ENCODE results near the gene BTBD1. TPM values are rescaled to one million over a fixed set of nuclear protein-coding genes. Genes with fewer than 3 reads are reported as not detected.
"Not testable (repeated sequence)": the region's sequence is repeated elsewhere in the genome, so short reads cannot be mapped to it uniquely, and the experiment has no call there.

BTBD1 gene
- total RNA-seq, 2 donors from 2014 or later, result 56.7 to 63.6 TPM

- Histone ChIP-seq H3K9ac (ENCODE audit: low read depth in 2 of 2, low read length in 2 of 2) (no peak overlapping the region), H3K36me3 (peaks cover 4% of the 10 kb centered on the region), H3K4me3 (no peak overlapping the region), H3K4me1 (peaks cover 5% of the 10 kb centered on the region), H3K9me3 (no peaks in the 10 kb centered on the region), H3K27ac (no peak overlapping the region), H3K27me3 (no peaks in the 10 kb centered on the region)
- no peak for TF ChIP-seq CTCF (IDR thresholded peaks at IDR 0.05)
- DNase-seq, result no peak
- intact Hi-C loops (cut with DNase I), result loop anchor here (5.0 to 10.0 kb wide), 3 partner anchors 55 to 478 kb away; partner anchors contain the start of genes BTBD1 and HDGFL3
Measured at GRCh38 chr15:83012636-83013035, 54.4 kb downstream of the BTBD1 start.

GRCh38 chr15:83012076-83012426, 55.0 kb downstream of the BTBD1 start:
- Histone ChIP-seq H3K36me3 (peaks cover 4% of the 10 kb centered on the region), H3K27ac (peak overlapping the region; percentile 71), H3K4me3 (peak overlapping the region; percentile 87), H3K27me3 (no peaks in the 10 kb centered on the region), H3K4me1 (peaks cover 5% of the 10 kb centered on the region), H3K9me3 (no peaks in the 10 kb centered on the region), H3K9ac (ENCODE audit: low read depth in 2 of 2, low read length in 2 of 2) (peak overlapping the region; percentile 81 to 89)
- intact Hi-C loops (cut with DNase I), result loop anchor here (5.0 to 10.0 kb wide), 3 partner anchors 55 to 477 kb away; partner anchors contain the start of genes BTBD1 and HDGFL3
- no peak for TF ChIP-seq CTCF (IDR thresholded peaks at IDR 0.05)
- DNase-seq, result no peak

GRCh38 chr15:83011271-83012075, 55.6 kb downstream of the BTBD1 start, which contains the start of gene C15orf40:
C15orf40 (minus strand) TSS chr15:83011639; CDS start chr15:83011607, 32 bp downstream.
- Histone ChIP-seq H3K9me3 (no peaks in the 10 kb centered on the region), H3K4me1 (peaks cover 5% of the 10 kb centered on the region), H3K4me3 (peak within 1 kb of the TSS; percentile 87), H3K27ac (peak within 1 kb of the TSS; percentile 71), H3K36me3 (peaks cover 4% of the 10 kb centered on the region), H3K27me3 (no peaks in the 10 kb centered on the region), H3K9ac (ENCODE audit: low read depth in 2 of 2, low read length in 2 of 2) (peak within 1 kb of the TSS; percentile 89 to 90)
- DNase-seq, result peak; percentile 90
- intact Hi-C loops (cut with DNase I), result loop anchor here (5.0 to 10.0 kb wide), 3 partner anchors 56 to 477 kb away; partner anchors contain the start of genes BTBD1 and HDGFL3
- TF ChIP-seq CTCF (IDR thresholded peaks at IDR 0.05), result no peak

GRCh38 chr15:83010709-83011270, 56.3 kb downstream of the BTBD1 start:
- Histone ChIP-seq H3K36me3 (peaks cover 4% of the 10 kb centered on the region), H3K27me3 (no peaks in the 10 kb centered on the region)
- intact Hi-C loops (cut with DNase I), result loop anchor here (5.0 to 10.0 kb wide), 3 partner anchors 57 to 476 kb away; partner anchors contain the start of genes BTBD1 and HDGFL3

GRCh38 chr15:83000672-83001031, 66.4 kb downstream of the BTBD1 start:
- H3K27me3 ChIP-seq; H3K36me3 ChIP-seq; H3K27ac ChIP-seq; H3K9me3 ChIP-seq; H3K4me3 ChIP-seq; H3K9ac ChIP-seq (ENCODE audit: low read depth in 2 of 2, low read length in 2 of 2); DNase-seq; H3K4me1 ChIP-seq: not testable (repeated sequence)
- intact Hi-C loops (cut with DNase I), result loop anchor here (2.0 kb wide), 1 partner anchor 152 kb away; no protein-coding TSS in a partner anchor

More at GRCh38 chr15:83010709-83011270, 56.3 kb downstream of the BTBD1 start:
- peak; percentile 82 for DNase-seq
- peak; percentile 78 for TF ChIP-seq CTCF (IDR thresholded peaks at IDR 0.05)
- Histone ChIP-seq H3K4me1 (peaks cover 5% of the 10 kb centered on the region), H3K9ac (ENCODE audit: low read depth in 2 of 2, low read length in 2 of 2) (peak overlapping the region; percentile 89 to 90), H3K4me3 (peak overlapping the region; percentile 87), H3K9me3 (no peaks in the 10 kb centered on the region), H3K27ac (peak overlapping the region; percentile 71)

Data from colonic mucosa (tissue), 4 donors.